B cell (primary cell): ENCODE data around the gene FRMD4A. TPM values are rescaled to one million over a fixed set of nuclear protein-coding genes. Genes with fewer than 3 reads are reported as not detected.

Source experiments
- ATAC-seq: fragments of 200-7000 bp; cut with Tn5 transposase; one replicate; pipeline ENCODE4 v1.10.0; 2021; ENCODE audit warnings: low read depth, mild to moderate bottlenecking, moderate number of reproducible peaks, moderate library complexity
- CTCF ChIA-PET: fragments of 350-600 bp; sonication (Branson Sonifier 250); formaldehyde crosslinking; loops from one replicate; lab custom pipeline; 2021; ENCODE audit warnings: antibody characterized with exemption, inconsistent platforms; lab: Charles Lee
- POLR2A ChIA-PET: fragments of 350-600 bp; sonication (Branson Sonifier 250); formaldehyde crosslinking; loops from one replicate; lab custom pipeline; 2021; ENCODE audit warnings: antibody characterized with exemption; lab: Charles Lee
- DNase-seq: peaks from one replicate; pipeline ENCODE4 v3.0.0; 2013
- H2AFZ ChIP-seq: 2 replicates; pipeline ENCODE4 v1.6.1; 2012; ENCODE audit warnings: mild to moderate bottlenecking, low read depth, low read length; ENCODE audit not compliant: insufficient read depth, poor library complexity, severe bottlenecking
- H3K27ac ChIP-seq, 2 donors: 1 replicate in 1 of 2; 2 replicates in 1 of 2; pipeline ENCODE4 v1.5.1; 2012 to 2013; ENCODE audit warnings: low read length in 2 of 2, mild to moderate bottlenecking in 2 of 2, moderate library complexity in 1 of 2
- H3K27me3 ChIP-seq, 4 experiments: fragments of 200-600 bp in 1 of 4; sonication (generic) in 1 of 4; replicated peaks in 1 of 4; 1 replicate in 2 of 4; 2 replicates in 2 of 4; pipeline versions ENCODE4 v1.6.1 to v1.7.0; 2013 to 2016; ENCODE audit warnings: low read length in 3 of 4, mild to moderate bottlenecking in 2 of 4, mixed read lengths in 1 of 4, moderate library complexity in 1 of 4; ENCODE audit not compliant: insufficient read depth in 4 of 4, control insufficient read depth in 3 of 4; ENCODE audit errors: control extremely low read depth in 1 of 4
- H3K36me3 ChIP-seq, 2 experiments: replicated peaks in 1 of 2; 1 replicate in 1 of 2; 2 replicates in 1 of 2; pipeline versions ENCODE4 v1.6.1 to v1.7.1; 2013; ENCODE audit warnings: low read length in 1 of 2; ENCODE audit not compliant: insufficient read depth in 2 of 2, control insufficient read depth in 1 of 2; ENCODE audit errors: control extremely low read depth in 1 of 2, extremely low read depth in 1 of 2
- H3K4me1 ChIP-seq, 2 donors: fragments of 200-600 bp in 1 of 2; sonication (generic) in 1 of 2; 1 replicate in 1 of 2; 2 replicates in 1 of 2; pipeline versions ENCODE4 v1.5.1 to v1.6.1; 2013 to 2017; ENCODE audit warnings: low read length in 2 of 2; ENCODE audit not compliant: control insufficient read depth in 2 of 2, insufficient read depth in 2 of 2
- H3K4me2 ChIP-seq: replicated peaks from 2 replicates; pipeline ENCODE3; 2012; ENCODE audit warnings: mild to moderate bottlenecking, low read depth, low read length; ENCODE audit not compliant: poor library complexity, severe bottlenecking
- H3K4me3 ChIP-seq, 5 experiments: fragments of 200-600 bp in 1 of 5; sonication (generic) in 1 of 5; 1 replicate in 3 of 5; 2 replicates in 2 of 5; pipeline versions ENCODE4 v1.5.1 to v1.7.0; 2011 to 2016; ENCODE audit warnings: low read length in 4 of 5, mild to moderate bottlenecking in 4 of 5, low read depth in 2 of 5, control low read depth in 1 of 5, moderate library complexity in 1 of 5; ENCODE audit not compliant: insufficient read depth in 1 of 5; ENCODE audit errors: control extremely low read depth in 1 of 5, extremely low read depth in 1 of 5
- H3K79me2 ChIP-seq: fragments of 200-600 bp; sonication (generic); one replicate; pipeline ENCODE4 v1.6.0; 2016; ENCODE audit warnings: low read length; ENCODE audit not compliant: control insufficient read depth, insufficient read depth
- H3K9ac ChIP-seq: fragments of 200-600 bp; sonication (generic); 2 replicates; pipeline ENCODE4 v1.6.1; 2017; ENCODE audit warnings: mild to moderate bottlenecking, low read length, moderate library complexity
- H3K9me3 ChIP-seq, 3 donors: one replicate each; pipeline versions ENCODE4 v1.6.1 to v1.7.1; 2013; ENCODE audit warnings: low read length in 2 of 3; ENCODE audit not compliant: control insufficient read depth in 2 of 3, insufficient read depth in 1 of 3; ENCODE audit errors: control extremely low read depth in 1 of 3
- H4K20me1 ChIP-seq: 2 replicates; pipeline ENCODE4 v1.6.0; 2012; ENCODE audit warnings: mild to moderate bottlenecking, low read length; ENCODE audit not compliant: insufficient read depth, control insufficient read depth, poor library complexity, severe bottlenecking
- H3K27ac Mint-ChIP-seq: one replicate; pipeline ENCODE4 v1.8.0; 2021; ENCODE audit warnings: mixed read lengths
- H3K27me3 Mint-ChIP-seq: one replicate; pipeline ENCODE4 v1.8.0; 2021; ENCODE audit warnings: mixed read lengths
- H3K4me1 Mint-ChIP-seq: one replicate; pipeline ENCODE4 v1.8.0; 2021; ENCODE audit warnings: mixed read lengths
- H3K4me3 Mint-ChIP-seq: one replicate; pipeline ENCODE4 v1.8.0; 2021; ENCODE audit warnings: mixed read lengths
- H3K9me3 Mint-ChIP-seq: one replicate; pipeline ENCODE4 v1.8.0; 2022; ENCODE audit warnings: mixed read lengths; ENCODE audit not compliant: insufficient read depth
- EZH2 ChIP-seq: IDR thresholded peaks from 2 replicates; pipeline ENCODE4 v1.6.1; 2012; ENCODE audit warnings: borderline replicate concordance, low read depth, mild to moderate bottlenecking, moderate library complexity, low read length; ENCODE audit not compliant: insufficient read depth, poor library complexity, severe bottlenecking
- WGBS: methylation state at CpG from one replicate; pipeline ENCODE4 v1.1.5; 2013; ENCODE audit warnings: missing lambda C conversion rate; ENCODE audit not compliant: insufficient coverage; 5-methylcytosine and 5-hydroxymethylcytosine counted together
- intact Hi-C: fragments of 100-400 bp; cut with micrococcal nuclease; formaldehyde crosslinking; loops from one replicate; pipeline ENCODE4 v1.10.0; 2022
- polyA plus RNA-seq: library from polyadenylated mRNA; depleted of rRNA; stranded (reverse); fragments of >200 nt; gene quantifications from 2 replicates; pipeline ENCODE4 v1.2.3, GENCODE V29; 2012
- total RNA-seq, 2 donors: library from RNA; stranded (reverse); fragments of 120-200 nt in 1 of 2; gene quantifications; 1 replicate in 1 of 2; 2 replicates in 1 of 2; pipeline versions ENCODE4 v1.2.3 to v1.2.4, GENCODE V29; 2013 to 2022
- TF ChIP-seq, protein P1 (sequence below): fragments of 200-600 bp; IDR thresholded peaks from one replicate; pipeline ENCODE4 v1.8.0; 2022; ENCODE audit warnings: antibody characterized with exemption, mild to moderate bottlenecking

Gene FRMD4A
- total and polyA plus RNA-seq, 2 donors (not counting 1 experiment from before 2014, with no cell fraction given): 0.76 to 3.4 TPM

DNA sequence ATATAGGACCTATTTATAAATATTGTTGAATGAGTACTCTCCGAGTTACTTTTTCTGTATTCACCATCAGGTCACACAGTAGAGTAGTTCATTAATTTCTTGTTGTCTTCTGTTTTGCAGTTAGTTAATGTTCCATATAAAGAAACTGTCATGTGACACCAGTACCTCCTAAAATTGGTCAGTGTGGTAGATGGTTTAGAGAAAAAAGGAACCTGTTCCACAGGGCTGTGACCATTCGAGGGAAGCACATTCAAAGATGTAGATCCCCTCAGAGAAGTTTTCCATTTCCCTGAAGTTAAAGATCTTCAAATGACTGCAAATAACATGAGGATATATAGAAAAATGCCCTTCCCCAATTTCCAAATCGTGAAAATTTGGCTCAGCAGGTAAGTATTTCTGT lies 698.3 kb downstream of the FRMD4A start:
- Histone ChIP-seq H3K79me2 (no peaks in the 10 kb centered on the region), H4K20me1 (no peaks in the 10 kb centered on the region), H2AFZ (no peak overlapping the region), H3K4me1 (no peaks in the 10 kb centered on the region), H3K27me3 (no peaks in the 10 kb centered on the region), H3K9me3 (no peaks in the 10 kb centered on the region), H3K4me3 (no peak overlapping the region), H3K27ac (no peak overlapping the region), H3K4me2 (no peak overlapping the region), H3K36me3 (peaks cover 9 to 12% of the 10 kb centered on the region in 2 experiments), H3K9ac (no peak overlapping the region)
- no peak for TF ChIP-seq EZH2
- TF ChIP-seq, protein P1, sequence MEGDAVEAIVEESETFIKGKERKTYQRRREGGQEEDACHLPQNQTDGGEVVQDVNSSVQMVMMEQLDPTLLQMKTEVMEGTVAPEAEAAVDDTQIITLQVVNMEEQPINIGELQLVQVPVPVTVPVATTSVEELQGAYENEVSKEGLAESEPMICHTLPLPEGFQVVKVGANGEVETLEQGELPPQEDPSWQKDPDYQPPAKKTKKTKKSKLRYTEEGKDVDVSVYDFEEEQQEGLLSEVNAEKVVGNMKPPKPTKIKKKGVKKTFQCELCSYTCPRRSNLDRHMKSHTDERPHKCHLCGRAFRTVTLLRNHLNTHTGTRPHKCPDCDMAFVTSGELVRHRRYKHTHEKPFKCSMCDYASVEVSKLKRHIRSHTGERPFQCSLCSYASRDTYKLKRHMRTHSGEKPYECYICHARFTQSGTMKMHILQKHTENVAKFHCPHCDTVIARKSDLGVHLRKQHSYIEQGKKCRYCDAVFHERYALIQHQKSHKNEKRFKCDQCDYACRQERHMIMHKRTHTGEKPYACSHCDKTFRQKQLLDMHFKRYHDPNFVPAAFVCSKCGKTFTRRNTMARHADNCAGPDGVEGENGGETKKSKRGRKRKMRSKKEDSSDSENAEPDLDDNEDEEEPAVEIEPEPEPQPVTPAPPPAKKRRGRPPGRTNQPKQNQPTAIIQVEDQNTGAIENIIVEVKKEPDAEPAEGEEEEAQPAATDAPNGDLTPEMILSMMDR: no peak
- intact Hi-C loops: no loop called here
- Mint-ChIP-seq H3K4me3 (no peak overlapping the region), H3K4me1 (peaks cover 8% of the 10 kb centered on the region), H3K27me3 (no peaks in the 10 kb centered on the region), H3K27ac (no peak overlapping the region), H3K9me3 (no peaks in the 10 kb centered on the region)
- no CpG with 5 or more reads among the region's 3 CpGs for WGBS
- CTCF ChIA-PET: no interaction called here
- ATAC-seq (no peak), DNase-seq (no peak)
- POLR2A ChIA-PET: no interaction called here

DNA sequence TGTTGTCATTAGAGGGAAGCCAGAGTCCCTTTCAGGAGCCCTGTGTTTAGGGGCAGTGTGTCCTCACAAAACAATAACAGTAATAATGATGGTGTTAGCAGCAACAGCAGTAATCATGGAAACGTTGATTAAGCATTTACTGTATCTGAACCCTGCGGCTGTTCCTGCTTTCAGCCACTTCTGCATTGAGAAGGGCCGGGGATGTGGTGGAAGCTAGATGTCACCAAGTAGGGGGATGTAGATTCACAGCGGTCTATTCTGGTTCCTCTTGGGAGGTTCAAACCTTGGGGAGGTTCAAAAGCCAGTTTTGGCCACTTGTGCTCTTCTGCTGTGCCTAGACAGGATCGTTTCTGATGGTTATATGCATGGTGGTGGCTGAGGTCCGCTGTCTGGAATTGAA lies 699.1 kb downstream of the FRMD4A start:
- Mint-ChIP-seq H3K27ac (no peak overlapping the region), H3K4me1 (peaks cover 8% of the 10 kb centered on the region), H3K27me3 (no peaks in the 10 kb centered on the region), H3K9me3 (no peaks in the 10 kb centered on the region), H3K4me3 (no peak overlapping the region)
- CTCF ChIA-PET: no interaction called here
- H3K79me2 ChIP-seq: no peaks in the 10 kb centered on the region
- ATAC-seq (no peak), DNase-seq (no peak)
- H3K27me3 ChIP-seq: no peaks in the 10 kb centered on the region
- H4K20me1 ChIP-seq: no peaks in the 10 kb centered on the region
- H3K4me3 ChIP-seq: no peak overlapping the region
- TF ChIP-seq, protein P1: no peak
- no peak for TF ChIP-seq EZH2
- H3K4me2 ChIP-seq: no peak overlapping the region
- 89% methylated on average over 4 of the region's 6 CpGs for WGBS
- no peaks in the 10 kb centered on the region for H3K9me3 ChIP-seq
- no peaks in the 10 kb centered on the region for H3K4me1 ChIP-seq
- H3K36me3 ChIP-seq: peaks cover 10 to 12% of the 10 kb centered on the region in 2 experiments
- no peak overlapping the region for H3K9ac ChIP-seq
- intact Hi-C loops: no loop called here
- POLR2A ChIA-PET: no interaction called here
- no peak overlapping the region for H3K27ac ChIP-seq
- no peak overlapping the region for H2AFZ ChIP-seq
